Smooth muscle cell (in vitro differentiated cells): ENCODE results near the gene ESPN. TPM values are rescaled to one million over a fixed set of nuclear protein-coding genes. Genes with fewer than 3 reads are reported as not detected.

Source experiments
- DNase-seq: peaks from one replicate; lab custom pipeline; 2025; ENCODE audit not compliant: unreplicated experiment; lab: John Stamatoyannopoulos, UW
- H2AFZ ChIP-seq: fragments of 200-600 bp; sonication (generic); 2 replicates; pipeline ENCODE4 v1.6.0; 2016; ENCODE audit warnings: antibody characterized with exemption, low read depth, mild to moderate bottlenecking
- H3F3A ChIP-seq: fragments of 200-600 bp; sonication (generic); 2 replicates; pipeline ENCODE4 v1.6.0; 2017; ENCODE audit warnings: antibody characterized with exemption, low read depth
- H3K27ac ChIP-seq: fragments of 200-600 bp; sonication (generic); 2 replicates; pipeline ENCODE4 v1.5.1; 2016; ENCODE audit warnings: low read depth, mild to moderate bottlenecking
- H3K27me3 ChIP-seq: fragments of 200-600 bp; sonication (generic); 2 replicates; pipeline ENCODE4 v1.6.1; 2016; ENCODE audit warnings: low read depth, mild to moderate bottlenecking
- H3K36me3 ChIP-seq: fragments of 200-600 bp; sonication (generic); 2 replicates; pipeline ENCODE4 v1.5.1; 2016; ENCODE audit warnings: low read depth
- H3K4me1 ChIP-seq: fragments of 200-600 bp; sonication (generic); 2 replicates; pipeline ENCODE4 v1.5.1; 2016; ENCODE audit warnings: low read depth
- H3K4me2 ChIP-seq: fragments of 200-600 bp; sonication (generic); 2 replicates; pipeline ENCODE4 v1.6.0; 2016; ENCODE audit warnings: mild to moderate bottlenecking
- H3K4me3 ChIP-seq: fragments of 200-600 bp; sonication (generic); 2 replicates; pipeline ENCODE4 v1.5.1; 2016; ENCODE audit warnings: mild to moderate bottlenecking
- H3K79me2 ChIP-seq: fragments of 200-600 bp; sonication (generic); 2 replicates; pipeline ENCODE4 v1.6.0; 2016; ENCODE audit warnings: low read depth, mild to moderate bottlenecking
- H3K9ac ChIP-seq: fragments of 200-600 bp; sonication (generic); 2 replicates; pipeline ENCODE4 v1.6.0; 2016; ENCODE audit warnings: low read depth
- H3K9me3 ChIP-seq: fragments of 200-600 bp; sonication (generic); replicated peaks from 2 replicates; pipeline ENCODE4 v1.5.1; 2016; ENCODE audit warnings: low read depth
- H4K20me1 ChIP-seq: fragments of 200-600 bp; sonication (generic); 2 replicates; pipeline ENCODE4 v1.6.0; 2016; ENCODE audit warnings: low read depth
- WGBS: methylation state at CpG from one replicate; pipeline ENCODE4 v1.1.7; 2016; ENCODE audit warnings: low lambda C conversion rate; 5-methylcytosine and 5-hydroxymethylcytosine counted together
- polyA plus RNA-seq: library from polyadenylated mRNA; unstranded; fragments of >200 nt; fragmentation: Nextera tagmentation; extraction: Ambion mirVana; gene quantifications from 2 replicates; pipeline ENCODE4 v1.2.1, GENCODE V29; 2016
- total RNA-seq: library from RNA; depleted of rRNA; stranded (reverse); fragments of >200 nt; gene quantifications from 2 replicates; pipeline ENCODE4 v1.2.3, GENCODE V29; 2014
- TF ChIP-seq, protein P1 (sequence below): fragments of 200-600 bp; sonication (generic); IDR thresholded peaks from 2 replicates; pipeline ENCODE4 v1.5.1; 2017; ENCODE audit warnings: borderline replicate concordance, mild to moderate bottlenecking, antibody characterized with exemption; ENCODE audit not compliant: insufficient read depth, poor library complexity, severe bottlenecking

Gene ESPN
- total and polyA plus RNA-seq, 2 experiments from 2014 or later: 1.1 TPM; not detected in 1

DNA sequence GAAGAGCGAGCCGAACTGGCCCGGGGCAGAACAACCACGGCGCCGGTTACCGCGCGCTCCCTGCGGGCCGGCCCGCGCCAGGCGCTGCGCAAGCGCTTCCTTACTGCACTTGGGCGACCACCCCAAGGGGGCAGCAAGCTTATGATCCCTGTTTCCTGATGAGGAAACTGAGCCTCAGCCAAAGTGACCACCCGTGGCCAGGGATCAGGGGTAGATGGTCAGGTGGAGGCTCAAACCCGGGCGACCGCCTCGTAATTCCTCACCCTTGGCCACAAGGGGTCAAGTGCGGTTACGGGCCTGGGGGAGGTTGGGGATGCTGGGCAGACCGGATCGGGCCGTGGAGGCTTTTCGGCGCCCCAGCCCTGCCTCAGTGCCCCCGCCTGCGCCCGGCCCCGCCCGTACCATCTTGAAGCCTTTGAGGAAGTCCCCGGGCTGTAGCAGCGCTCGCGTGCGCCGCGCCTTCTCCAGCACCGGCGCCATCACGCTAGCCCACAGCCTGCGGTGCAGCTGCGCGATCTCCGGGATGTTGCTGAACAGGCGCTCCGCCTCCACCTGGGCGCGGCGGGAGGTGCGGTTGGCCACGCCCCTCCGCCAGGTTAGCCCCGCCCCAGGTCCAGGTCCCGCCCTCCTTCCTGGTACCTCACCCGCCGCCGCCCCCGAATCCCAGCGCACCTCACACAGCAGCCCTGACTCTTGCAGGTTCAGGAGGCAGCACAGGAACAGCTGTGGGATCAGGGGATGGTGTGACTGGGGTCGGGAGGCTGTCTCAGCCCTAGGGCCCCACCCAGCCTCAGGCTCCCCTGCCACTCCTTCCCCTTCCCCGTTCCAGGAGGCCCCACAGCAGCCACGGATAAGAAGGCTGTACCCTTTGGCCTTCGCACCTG lies 46.8 kb downstream of the ESPN start:
- Histone ChIP-seq H3K36me3 (no peaks in the 10 kb centered on the region), H3K9me3 (no peaks in the 10 kb centered on the region), H3K4me3 (no peak overlapping the region), H3K4me2 (no peak overlapping the region), H3K27me3 (no peaks in the 10 kb centered on the region), H3K27ac (no peak overlapping the region), H4K20me1 (peaks cover 50% of the 10 kb centered on the region), H2AFZ (no peak overlapping the region), H3K9ac (no peak overlapping the region), H3K79me2 (no peaks in the 10 kb centered on the region), H3K4me1 (no peaks in the 10 kb centered on the region), H3F3A (no peaks in the 10 kb centered on the region)
- WGBS: 56% methylated on average over 43 of the region's 67 CpGs
- no peak for DNase-seq
- TF ChIP-seq, protein P1, sequence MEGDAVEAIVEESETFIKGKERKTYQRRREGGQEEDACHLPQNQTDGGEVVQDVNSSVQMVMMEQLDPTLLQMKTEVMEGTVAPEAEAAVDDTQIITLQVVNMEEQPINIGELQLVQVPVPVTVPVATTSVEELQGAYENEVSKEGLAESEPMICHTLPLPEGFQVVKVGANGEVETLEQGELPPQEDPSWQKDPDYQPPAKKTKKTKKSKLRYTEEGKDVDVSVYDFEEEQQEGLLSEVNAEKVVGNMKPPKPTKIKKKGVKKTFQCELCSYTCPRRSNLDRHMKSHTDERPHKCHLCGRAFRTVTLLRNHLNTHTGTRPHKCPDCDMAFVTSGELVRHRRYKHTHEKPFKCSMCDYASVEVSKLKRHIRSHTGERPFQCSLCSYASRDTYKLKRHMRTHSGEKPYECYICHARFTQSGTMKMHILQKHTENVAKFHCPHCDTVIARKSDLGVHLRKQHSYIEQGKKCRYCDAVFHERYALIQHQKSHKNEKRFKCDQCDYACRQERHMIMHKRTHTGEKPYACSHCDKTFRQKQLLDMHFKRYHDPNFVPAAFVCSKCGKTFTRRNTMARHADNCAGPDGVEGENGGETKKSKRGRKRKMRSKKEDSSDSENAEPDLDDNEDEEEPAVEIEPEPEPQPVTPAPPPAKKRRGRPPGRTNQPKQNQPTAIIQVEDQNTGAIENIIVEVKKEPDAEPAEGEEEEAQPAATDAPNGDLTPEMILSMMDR: no peak

DNA sequence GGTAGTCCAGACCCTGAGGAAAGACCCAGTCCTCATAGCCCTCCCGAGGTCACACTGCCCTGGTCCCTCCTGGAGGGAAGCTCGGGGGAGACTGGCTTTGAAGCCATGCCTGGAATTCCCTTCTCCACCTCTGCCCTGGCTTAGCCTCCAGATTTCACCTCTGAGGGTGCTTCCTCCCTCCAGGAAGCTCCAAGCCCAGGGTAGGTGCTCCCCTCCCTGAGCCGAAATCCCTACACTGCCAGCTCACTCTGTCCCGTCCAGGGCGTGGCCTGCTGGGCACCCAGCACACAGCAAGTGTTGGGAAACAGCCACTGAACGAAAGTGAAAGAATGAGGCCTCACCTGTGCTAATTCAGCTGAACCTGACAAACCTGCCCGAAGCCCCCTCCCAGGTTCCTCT lies 47.4 kb downstream of the ESPN start:
- Histone ChIP-seq H3K27me3 (no peaks in the 10 kb centered on the region), H3K79me2 (no peaks in the 10 kb centered on the region), H3K4me3 (no peak overlapping the region), H2AFZ (no peak overlapping the region), H3K27ac (no peak overlapping the region), H3K36me3 (no peaks in the 10 kb centered on the region), H3K9me3 (no peaks in the 10 kb centered on the region), H4K20me1 (peaks cover 54% of the 10 kb centered on the region), H3F3A (no peaks in the 10 kb centered on the region), H3K4me2 (no peak overlapping the region), H3K4me1 (no peaks in the 10 kb centered on the region), H3K9ac (no peak overlapping the region)
- TF ChIP-seq, protein P1: no peak
- no peak for DNase-seq
- WGBS: 85% methylated on average over 7 of the region's 7 CpGs

DNA sequence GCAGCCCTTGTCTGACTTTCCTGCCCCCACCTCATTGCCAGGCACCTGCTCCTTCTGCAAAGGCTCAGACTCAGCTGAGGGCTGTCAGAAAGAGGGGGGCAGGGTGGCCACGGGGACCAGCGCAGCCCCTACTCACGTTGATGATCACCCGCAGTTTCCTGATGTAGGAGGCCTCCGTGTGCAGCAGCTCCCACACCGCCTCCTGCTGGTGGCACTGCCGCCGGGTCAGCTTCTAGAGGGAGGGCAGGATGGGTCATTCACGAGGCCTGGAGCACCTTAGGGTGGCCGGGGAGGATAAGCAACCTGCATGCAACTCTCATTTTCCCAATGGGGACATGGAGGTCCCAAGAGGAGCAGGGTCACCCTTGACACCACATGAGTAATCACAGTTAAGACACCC lies 47.8 kb downstream of the ESPN start:
- H3K36me3 ChIP-seq: no peaks in the 10 kb centered on the region
- TF ChIP-seq, protein P1: peak; percentile 32
- H2AFZ ChIP-seq: no peak overlapping the region
- no peak overlapping the region for H3K4me3 ChIP-seq
- peaks cover 54% of the 10 kb centered on the region for H4K20me1 ChIP-seq
- H3K4me2 ChIP-seq: no peak overlapping the region
- no peak for DNase-seq
- 90% methylated on average over 10 of the region's 10 CpGs for WGBS
- H3K27ac ChIP-seq: no peak overlapping the region
- H3K27me3 ChIP-seq: no peaks in the 10 kb centered on the region
- no peaks in the 10 kb centered on the region for H3K4me1 ChIP-seq
- H3K79me2 ChIP-seq: no peaks in the 10 kb centered on the region
- no peaks in the 10 kb centered on the region for H3K9me3 ChIP-seq
- H3F3A ChIP-seq: no peaks in the 10 kb centered on the region
- no peak overlapping the region for H3K9ac ChIP-seq

DNA sequence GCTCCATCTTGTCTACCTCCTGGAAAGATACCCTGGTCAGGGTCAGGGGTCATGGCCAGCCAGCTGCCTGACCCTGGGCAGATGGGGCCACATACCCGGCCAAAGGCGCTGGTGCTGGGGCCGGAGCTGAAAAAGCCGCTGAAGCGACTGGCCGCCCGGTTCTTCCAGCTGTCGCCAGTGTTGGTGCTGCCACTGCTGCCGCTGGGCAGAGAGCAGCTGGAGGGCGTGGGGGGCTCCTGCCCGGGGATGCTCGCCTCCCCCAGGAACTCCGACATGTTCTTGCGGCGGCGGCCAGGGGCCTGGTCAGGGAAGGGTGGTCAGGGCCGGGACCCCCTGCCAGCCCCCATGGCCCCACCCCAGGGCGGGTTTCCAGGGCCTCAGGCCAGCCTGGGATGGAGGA lies 48.6 kb downstream of the ESPN start:
- Histone ChIP-seq H3K79me2 (no peaks in the 10 kb centered on the region), H3K4me1 (no peaks in the 10 kb centered on the region), H3K9ac (no peak overlapping the region), H2AFZ (no peak overlapping the region), H3K4me2 (no peak overlapping the region), H4K20me1 (peaks cover 56% of the 10 kb centered on the region), H3K27ac (no peak overlapping the region), H3K4me3 (no peak overlapping the region), H3F3A (no peaks in the 10 kb centered on the region), H3K36me3 (no peaks in the 10 kb centered on the region), H3K27me3 (no peaks in the 10 kb centered on the region), H3K9me3 (no peaks in the 10 kb centered on the region)
- TF ChIP-seq, protein P1: no peak
- no peak for DNase-seq
- 97% methylated on average over 11 of the region's 18 CpGs for WGBS
